Measurements from ENCODE around the gene NDE1.
"Not testable (repeated sequence)": the region's sequence is repeated elsewhere in the genome, so short reads cannot be mapped to it uniquely, and the experiment has no call there.

Gene NDE1

GRCh38 chr16:15721018-15721417 is 71.0 kb downstream of the NDE1 start:
- peaks cover 0 to 13% of the 10 kb centered on the region in 2 donors for H3K4me1 ChIP-seq (ENCODE audit: control insufficient read depth in 1 of 2, insufficient read depth in 2 of 2, low read length in 2 of 2)
- no peak overlapping the region for H3K27ac ChIP-seq (ENCODE audit: low read length)

DNA sequence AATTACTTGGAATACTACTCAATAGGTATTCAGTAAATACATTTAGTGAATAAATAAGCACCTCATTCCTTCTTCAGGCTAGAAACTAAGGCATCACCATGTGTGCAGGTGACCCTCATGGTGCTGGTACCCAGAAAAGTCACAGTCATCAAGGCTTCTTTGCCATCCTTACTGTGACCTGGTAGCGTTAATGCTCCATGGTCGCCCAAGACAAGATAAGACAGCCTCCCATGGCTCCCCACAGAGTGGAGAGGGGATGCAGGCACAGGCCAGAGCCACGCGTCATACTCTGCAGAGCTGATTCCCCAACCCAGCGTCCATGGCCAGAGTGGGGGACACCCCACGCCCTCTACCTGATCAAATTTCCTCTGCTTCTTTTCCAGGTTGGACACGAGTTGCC is 73.8 kb downstream of the NDE1 start:
- no peaks in the 10 kb centered on the region for H3K9me3 ChIP-seq (ENCODE audit: control insufficient read depth in 1 of 2, low read length in 2 of 2)
- no peaks in the 10 kb centered on the region for H3K27me3 ChIP-seq (ENCODE audit: low read depth, low read length)
- peaks cover 53 to 84% of the 10 kb centered on the region in 2 donors for H3K36me3 ChIP-seq (ENCODE audit: control insufficient read depth in 1 of 2, insufficient read depth in 2 of 2, low read length in 2 of 2)
- H3K4me3 ChIP-seq (ENCODE audit: low read depth in 1 of 2, low read length in 2 of 2) = no peak overlapping the region
- no peak overlapping the region for H3K27ac ChIP-seq (ENCODE audit: low read length)
- peaks cover 0 to 16% of the 10 kb centered on the region in 2 donors for H3K4me1 ChIP-seq (ENCODE audit: control insufficient read depth in 1 of 2, insufficient read depth in 2 of 2, low read length in 2 of 2)

More at GRCh38 chr16:15721018-15721417, 71.0 kb downstream of the NDE1 start:
- H3K4me3 ChIP-seq (ENCODE audit: low read depth in 1 of 2, low read length in 2 of 2) = no peak overlapping the region
- peaks cover 59 to 88% of the 10 kb centered on the region in 2 donors for H3K36me3 ChIP-seq (ENCODE audit: control insufficient read depth in 1 of 2, insufficient read depth in 2 of 2, low read length in 2 of 2)
- no peaks in the 10 kb centered on the region for H3K27me3 ChIP-seq (ENCODE audit: low read depth, low read length)
- no peaks in the 10 kb centered on the region for H3K9me3 ChIP-seq (ENCODE audit: control insufficient read depth in 1 of 2, low read length in 2 of 2)

DNA sequence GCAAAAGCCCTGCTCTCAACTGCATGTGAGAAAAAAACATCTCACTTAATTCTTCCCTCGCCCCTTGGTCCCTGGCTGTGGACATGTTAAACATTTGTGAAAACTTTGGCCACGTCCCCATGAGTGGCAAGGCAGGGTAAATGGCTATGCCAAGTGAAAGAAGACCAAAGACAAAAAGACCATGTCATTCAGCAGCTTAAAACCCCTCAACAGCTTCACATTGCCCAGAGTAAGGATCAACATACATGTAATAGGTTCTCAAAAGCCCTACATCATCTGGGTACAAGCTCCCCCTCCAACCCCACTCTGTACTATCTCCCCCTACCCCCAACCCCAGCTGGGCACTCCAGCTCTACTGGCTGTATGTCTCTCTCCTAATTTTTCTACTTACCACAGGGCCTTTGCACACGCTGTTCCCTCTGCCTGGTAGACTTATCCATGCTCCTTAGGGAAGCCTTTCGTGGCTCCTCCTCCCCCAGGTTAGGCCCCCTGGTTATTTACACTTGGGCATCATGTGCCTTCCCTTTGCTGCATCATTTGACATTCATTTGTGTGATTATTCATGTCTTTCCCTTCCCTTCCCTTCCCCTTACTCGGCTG is 75.7 kb downstream of the NDE1 start:
- Histone ChIP-seq H3K4me3 (ENCODE audit: low read depth in 1 of 2, low read length in 2 of 2) (no peak overlapping the region), H3K36me3 (ENCODE audit: control insufficient read depth in 1 of 2, insufficient read depth in 2 of 2, low read length in 2 of 2) (peaks cover 40 to 80% of the 10 kb centered on the region in 2 donors), H3K27ac (ENCODE audit: low read length) (no peak overlapping the region), H3K9me3 (ENCODE audit: control insufficient read depth in 1 of 2, low read length in 2 of 2) (no peaks in the 10 kb centered on the region), H3K27me3 (ENCODE audit: low read depth, low read length) (no peaks in the 10 kb centered on the region), H3K4me1 (ENCODE audit: control insufficient read depth in 1 of 2, insufficient read depth in 2 of 2, low read length in 2 of 2) (peaks cover 0 to 7% of the 10 kb centered on the region in 2 donors)

- Histone ChIP-seq H3K36me3 (ENCODE audit: control insufficient read depth in 1 of 2, insufficient read depth in 2 of 2, low read length in 2 of 2) (peaks cover 30 to 74% of the 10 kb centered on the region in 2 donors), H3K4me3 (ENCODE audit: low read depth in 1 of 2, low read length in 2 of 2) (no peak overlapping the region), H3K4me1 (ENCODE audit: control insufficient read depth in 1 of 2, insufficient read depth in 2 of 2, low read length in 2 of 2) (peaks cover 0 to 7% of the 10 kb centered on the region in 2 donors), H3K27me3 (ENCODE audit: low read depth, low read length) (no peaks in the 10 kb centered on the region), H3K9me3 (ENCODE audit: control insufficient read depth in 1 of 2, low read length in 2 of 2) (no peaks in the 10 kb centered on the region), H3K27ac (ENCODE audit: low read length) (no peak overlapping the region)
Measured at GRCh38 chr16:15726715-15727114, 76.7 kb downstream of the NDE1 start.

- H3K9me3 ChIP-seq (ENCODE audit: control insufficient read depth in 1 of 2, low read length in 2 of 2); H3K27ac ChIP-seq (ENCODE audit: low read length): not testable (repeated sequence)
- peaks cover 29 to 71% of the 10 kb centered on the region in 2 donors for H3K36me3 ChIP-seq (ENCODE audit: control insufficient read depth in 1 of 2, insufficient read depth in 2 of 2, low read length in 2 of 2)
Measured at GRCh38 chr16:15727697-15728096, 77.7 kb downstream of the NDE1 start.

DNA sequence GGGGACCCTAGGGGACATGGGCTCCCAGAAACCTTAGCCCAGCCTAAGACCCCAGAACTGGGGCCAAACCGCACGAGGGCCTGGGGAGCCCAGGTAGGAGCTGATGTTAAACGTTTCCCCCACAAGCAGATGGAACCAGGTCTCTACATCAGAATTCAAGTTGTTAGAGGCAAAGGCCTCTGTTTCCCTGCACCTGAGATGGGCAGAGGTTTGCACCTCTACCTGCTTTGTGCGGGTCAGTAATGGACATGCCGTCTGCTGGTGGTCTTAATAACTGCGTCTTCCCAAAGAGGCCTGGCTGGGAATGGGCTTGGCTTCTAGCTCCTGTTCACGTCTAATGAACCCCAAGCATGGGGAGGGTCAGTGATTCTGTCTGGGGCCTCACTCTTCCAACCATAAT is 79.1 kb downstream of the NDE1 start:
- peaks cover 30 to 76% of the 10 kb centered on the region in 2 donors for H3K36me3 ChIP-seq (ENCODE audit: control insufficient read depth in 1 of 2, insufficient read depth in 2 of 2, low read length in 2 of 2)
- H3K27me3 ChIP-seq (ENCODE audit: low read depth, low read length) = no peaks in the 10 kb centered on the region
- H3K4me1 ChIP-seq (ENCODE audit: control insufficient read depth in 1 of 2, insufficient read depth in 2 of 2, low read length in 2 of 2) = peaks cover 0 to 10% of the 10 kb centered on the region in 2 donors
- H3K4me3 ChIP-seq (ENCODE audit: low read depth in 1 of 2, low read length in 2 of 2) = no peak overlapping the region
- H3K9me3 ChIP-seq (ENCODE audit: control insufficient read depth in 1 of 2, low read length in 2 of 2) = no peaks in the 10 kb centered on the region
- H3K27ac ChIP-seq (ENCODE audit: low read length) = no peak overlapping the region

More at GRCh38 chr16:15727697-15728096, 77.7 kb downstream of the NDE1 start:
- H3K27me3 ChIP-seq (ENCODE audit: low read depth, low read length); H3K4me3 ChIP-seq (ENCODE audit: low read depth in 1 of 2, low read length in 2 of 2); H3K4me1 ChIP-seq (ENCODE audit: control insufficient read depth in 1 of 2, insufficient read depth in 2 of 2, low read length in 2 of 2): not testable (repeated sequence)

DNA sequence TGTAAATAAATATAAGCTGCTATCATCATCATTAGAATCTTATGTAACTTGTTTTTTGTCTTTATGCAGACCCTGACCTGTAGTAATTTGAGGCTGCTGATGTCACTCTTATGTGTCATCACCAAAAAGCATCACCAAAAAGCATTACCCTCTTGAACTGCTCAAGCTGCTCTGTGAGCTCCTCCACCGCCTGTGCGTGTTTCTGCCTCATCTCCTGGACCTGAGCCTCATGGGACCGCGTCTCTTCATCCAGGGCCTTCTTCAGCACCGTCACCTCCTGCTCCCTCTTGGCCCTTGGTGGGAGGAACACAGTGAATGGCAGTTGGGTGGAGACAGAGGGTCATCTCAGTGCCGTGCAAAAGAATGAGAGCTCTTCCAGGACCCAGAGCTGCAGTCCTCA is 82.4 kb downstream of the NDE1 start:
- no peaks in the 10 kb centered on the region for H3K9me3 ChIP-seq (ENCODE audit: control insufficient read depth in 1 of 2, low read length in 2 of 2)
- H3K4me1 ChIP-seq (ENCODE audit: control insufficient read depth in 1 of 2, insufficient read depth in 2 of 2, low read length in 2 of 2) = peaks cover 0 to 9% of the 10 kb centered on the region in 2 donors
- no peaks in the 10 kb centered on the region for H3K27me3 ChIP-seq (ENCODE audit: low read depth, low read length)
- peaks cover 24 to 73% of the 10 kb centered on the region in 2 donors for H3K36me3 ChIP-seq (ENCODE audit: control insufficient read depth in 1 of 2, insufficient read depth in 2 of 2, low read length in 2 of 2)
- no peak overlapping the region for H3K27ac ChIP-seq (ENCODE audit: low read length)
- no peak overlapping the region for H3K4me3 ChIP-seq (ENCODE audit: low read depth in 1 of 2, low read length in 2 of 2)

DNA sequence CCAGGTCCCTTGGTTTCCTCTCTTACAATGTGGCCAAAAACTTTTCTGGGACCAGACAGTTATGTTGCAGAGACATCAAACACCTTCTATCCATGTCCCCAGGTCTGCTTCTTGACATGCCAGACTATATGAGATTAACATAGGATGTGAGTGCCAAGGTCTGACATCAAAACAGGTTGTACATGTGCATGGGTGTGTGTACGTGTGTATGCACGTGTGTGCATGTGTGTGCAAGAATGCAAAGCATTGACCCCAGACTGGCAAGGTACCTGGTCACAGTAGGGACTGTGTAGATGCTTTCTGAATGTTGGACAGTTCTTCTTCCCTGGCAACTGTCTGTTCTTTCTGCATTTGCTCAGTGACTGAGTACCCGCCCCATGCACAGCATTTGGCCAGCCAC is 85.6 kb downstream of the NDE1 start:
- Histone ChIP-seq H3K4me3 (ENCODE audit: low read depth in 1 of 2, low read length in 2 of 2) (no peak overlapping the region), H3K9me3 (ENCODE audit: control insufficient read depth in 1 of 2, low read length in 2 of 2) (no peaks in the 10 kb centered on the region), H3K27ac (ENCODE audit: low read length) (no peak overlapping the region), H3K4me1 (ENCODE audit: control insufficient read depth in 1 of 2, insufficient read depth in 2 of 2, low read length in 2 of 2) (peaks cover 0 to 11% of the 10 kb centered on the region in 2 donors), H3K27me3 (ENCODE audit: low read depth, low read length) (no peaks in the 10 kb centered on the region), H3K36me3 (ENCODE audit: control insufficient read depth in 1 of 2, insufficient read depth in 2 of 2, low read length in 2 of 2) (peaks cover 27 to 78% of the 10 kb centered on the region in 2 donors)

- H3K9me3 ChIP-seq (ENCODE audit: control insufficient read depth in 1 of 2, low read length in 2 of 2) = no peaks in the 10 kb centered on the region
- peaks cover 0 to 11% of the 10 kb centered on the region in 2 donors for H3K4me1 ChIP-seq (ENCODE audit: control insufficient read depth in 1 of 2, insufficient read depth in 2 of 2, low read length in 2 of 2)
- peaks cover 35 to 82% of the 10 kb centered on the region in 2 donors for H3K36me3 ChIP-seq (ENCODE audit: control insufficient read depth in 1 of 2, insufficient read depth in 2 of 2, low read length in 2 of 2)
- H3K27me3 ChIP-seq (ENCODE audit: low read depth, low read length) = no peaks in the 10 kb centered on the region
- no peak overlapping the region for H3K27ac ChIP-seq (ENCODE audit: low read length)
- no peak overlapping the region for H3K4me3 ChIP-seq (ENCODE audit: low read depth in 1 of 2, low read length in 2 of 2)
Measured at GRCh38 chr16:15736529-15736928, 86.5 kb downstream of the NDE1 start.

GRCh38 chr16:15737140-15737644 is 87.1 kb downstream of the NDE1 start:
- Histone ChIP-seq H3K9me3 (ENCODE audit: control insufficient read depth in 1 of 2, low read length in 2 of 2) (no peaks in the 10 kb centered on the region), H3K36me3 (ENCODE audit: control insufficient read depth in 1 of 2, insufficient read depth in 2 of 2, low read length in 2 of 2) (peaks cover 39 to 85% of the 10 kb centered on the region in 2 donors), H3K4me1 (ENCODE audit: control insufficient read depth in 1 of 2, insufficient read depth in 2 of 2, low read length in 2 of 2) (peaks cover 0 to 11% of the 10 kb centered on the region in 2 donors), H3K27me3 (ENCODE audit: low read depth, low read length) (no peaks in the 10 kb centered on the region), H3K27ac (ENCODE audit: low read length) (no peak overlapping the region), H3K4me3 (ENCODE audit: low read depth in 1 of 2, low read length in 2 of 2) (no peak overlapping the region)

GRCh38 chr16:15739464-15739863 is 89.4 kb downstream of the NDE1 start:
- H3K4me3 ChIP-seq (ENCODE audit: low read depth in 1 of 2, low read length in 2 of 2) = no peak overlapping the region

DNA sequence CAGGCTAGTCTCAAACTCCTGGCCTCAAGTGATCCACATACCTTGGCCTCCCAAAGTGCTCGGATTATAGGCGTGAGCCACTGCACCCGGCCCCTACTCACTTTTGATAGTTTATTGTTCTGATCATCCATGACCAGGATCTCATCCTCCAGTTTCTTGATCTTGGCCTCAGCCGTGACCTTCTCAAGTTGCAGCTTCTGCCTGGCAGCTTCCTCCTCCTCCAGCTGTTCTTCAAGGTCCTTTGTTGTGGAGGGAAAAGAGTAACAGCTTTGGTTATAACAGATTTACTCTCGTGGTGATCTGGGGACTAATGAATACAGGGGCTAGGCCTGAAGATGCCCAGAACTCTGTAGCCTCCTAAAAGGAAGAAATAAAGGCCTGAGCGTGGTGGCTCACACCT is 89.9 kb downstream of the NDE1 start:
- peaks cover 38 to 76% of the 10 kb centered on the region in 2 donors for H3K36me3 ChIP-seq (ENCODE audit: control insufficient read depth in 1 of 2, insufficient read depth in 2 of 2, low read length in 2 of 2)
- H3K27ac ChIP-seq (ENCODE audit: low read length) = no peak overlapping the region
- H3K4me3 ChIP-seq (ENCODE audit: low read depth in 1 of 2, low read length in 2 of 2) = no peak overlapping the region

More at GRCh38 chr16:15739464-15739863, 89.4 kb downstream of the NDE1 start:
- H3K4me1 ChIP-seq (ENCODE audit: control insufficient read depth in 1 of 2, insufficient read depth in 2 of 2, low read length in 2 of 2) = peaks cover 0 to 8% of the 10 kb centered on the region in 2 donors
- peaks cover 38 to 79% of the 10 kb centered on the region in 2 donors for H3K36me3 ChIP-seq (ENCODE audit: control insufficient read depth in 1 of 2, insufficient read depth in 2 of 2, low read length in 2 of 2)
- H3K27ac ChIP-seq (ENCODE audit: low read length) = no peak overlapping the region
- no peaks in the 10 kb centered on the region for H3K9me3 ChIP-seq (ENCODE audit: control insufficient read depth in 1 of 2, low read length in 2 of 2)
- H3K27me3 ChIP-seq (ENCODE audit: low read depth, low read length) = no peaks in the 10 kb centered on the region

More for the DNA sequence above, 89.9 kb downstream of the NDE1 start:
- Histone ChIP-seq H3K4me1 (ENCODE audit: control insufficient read depth in 1 of 2, insufficient read depth in 2 of 2, low read length in 2 of 2) (peaks cover 0 to 8% of the 10 kb centered on the region in 2 donors), H3K27me3 (ENCODE audit: low read depth, low read length) (no peaks in the 10 kb centered on the region), H3K9me3 (ENCODE audit: control insufficient read depth in 1 of 2, low read length in 2 of 2) (no peaks in the 10 kb centered on the region)
